Natural killer cell treated with Interleukin-12 subunit alpha and Interleukin-12 subunit beta and Interleukin-15 and Interleukin-18, amount 100 ng/mL, for 72 hours (primary cell): ENCODE results near the gene NUP88. TPM values are rescaled to one million over a fixed set of nuclear protein-coding genes. Genes with fewer than 3 reads are reported as not detected.
"Not testable (repeated sequence)": the region's sequence is repeated elsewhere in the genome, so short reads cannot be mapped to it uniquely, and the experiment has no call there.

ENCODE experiments used
- ATAC-seq, 2 donors: fragments of 150-1000 bp; cut with Tn5 transposase in 1 of 2; sonication (Bioruptor Pico), chemical (Tn5 transposase) in 1 of 2; 2 replicates each; pipeline ENCODE4 v1.10.0; 2021
- DNase-seq: peaks from one replicate; pipeline ENCODE4 v3.0.0; 2022; ENCODE audit warnings: low spot score
- H3K27ac Mint-ChIP-seq, 2 donors: 1 replicate in 1 of 2; 2 replicates in 1 of 2; pipeline ENCODE4 v1.8.0; 2022; ENCODE audit warnings: mixed read lengths in 2 of 2, mild to moderate bottlenecking in 1 of 2, moderate library complexity in 1 of 2
- H3K27me3 Mint-ChIP-seq, 2 donors: 1 replicate in 1 of 2; 2 replicates in 1 of 2; pipeline ENCODE4 v1.8.0; 2022; ENCODE audit warnings: mixed read lengths in 2 of 2
- H3K36me3 Mint-ChIP-seq: one replicate; pipeline ENCODE4 v1.8.0; 2022; ENCODE audit warnings: mixed read lengths
- H3K4me1 Mint-ChIP-seq, 2 donors: 1 replicate in 1 of 2; 2 replicates in 1 of 2; pipeline ENCODE4 v1.8.0; 2022; ENCODE audit warnings: low read depth in 2 of 2, mixed read lengths in 2 of 2, mild to moderate bottlenecking in 1 of 2
- H3K4me3 Mint-ChIP-seq: one replicate; pipeline ENCODE4 v1.8.0; 2022; ENCODE audit warnings: mixed read lengths
- H3K9me3 Mint-ChIP-seq: 2 replicates; pipeline ENCODE4 v1.8.0; 2022; ENCODE audit warnings: mixed read lengths
- total RNA-seq, 2 donors: library from RNA; stranded (reverse); gene quantifications; one replicate each; pipeline ENCODE4 v1.2.3, GENCODE V29; 2022

Gene NUP88
- total RNA-seq, 2 donors from 2014 or later: 82.1 to 118 TPM

DNA sequence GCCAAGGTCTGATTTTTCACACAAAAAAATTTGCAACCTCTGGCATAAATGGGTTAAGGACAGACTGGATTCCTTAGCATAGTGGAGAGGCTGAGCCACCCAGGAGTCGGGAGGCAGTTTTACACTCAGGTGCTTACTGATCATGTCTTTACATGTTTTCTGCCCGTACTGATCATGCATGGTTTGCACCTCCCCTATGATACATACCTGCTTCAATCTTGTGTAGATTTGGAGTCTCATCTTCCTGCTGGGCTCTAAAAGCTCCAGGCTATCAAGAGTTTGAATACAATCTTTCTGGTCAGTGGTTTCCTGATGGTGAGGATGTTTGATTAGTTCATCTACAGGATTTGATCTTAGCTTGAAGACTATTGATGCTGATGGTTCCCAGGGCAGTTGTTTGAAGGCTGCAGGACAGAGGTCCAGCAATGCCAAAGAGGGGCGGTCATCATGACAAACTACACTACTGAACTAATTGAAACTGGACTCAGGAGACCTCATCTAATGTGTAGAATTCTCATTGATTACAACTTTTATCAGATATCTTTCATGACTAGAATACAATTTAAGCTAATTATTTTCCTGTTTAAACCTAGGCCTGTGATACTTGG is 12.6 kb upstream of the NUP88 start:
- H3K27ac Mint-ChIP-seq: no peak overlapping the region

GRCh38 chr17:5431234-5431633 is 11.8 kb upstream of the NUP88 start:
- H3K27ac Mint-ChIP-seq: peak overlapping the region; percentile 10 to 57
- not testable (repeated sequence) for ATAC-seq, DNase-seq, H3K27me3 Mint-ChIP-seq, H3K4me3 Mint-ChIP-seq, H3K9me3 Mint-ChIP-seq
- H3K4me1 Mint-ChIP-seq: peaks cover 11 to 16% of the 10 kb centered on the region in 2 donors
- H3K36me3 Mint-ChIP-seq: peaks cover 30% of the 10 kb centered on the region

More for the DNA sequence above, 12.6 kb upstream of the NUP88 start:
- ATAC-seq (no peak), DNase-seq (no peak)
- Mint-ChIP-seq H3K4me3 (no peak overlapping the region), H3K9me3 (no peaks in the 10 kb centered on the region), H3K27me3 (no peaks in the 10 kb centered on the region), H3K4me1 (peaks cover 14 to 21% of the 10 kb centered on the region in 2 donors), H3K36me3 (peaks cover 32% of the 10 kb centered on the region)

- Mint-ChIP-seq H3K4me3 (no peak overlapping the region), H3K9me3 (no peaks in the 10 kb centered on the region), H3K27ac (peak overlapping the region; percentile 10 to 57), H3K27me3 (no peaks in the 10 kb centered on the region), H3K36me3 (peaks cover 26% of the 10 kb centered on the region), H3K4me1 (peaks cover 11 to 13% of the 10 kb centered on the region in 2 donors)
- DNase-seq (no peak), ATAC-seq (no peak)
Observed at GRCh38 chr17:5430413-5430999, 11.0 kb upstream of the NUP88 start.

DNA sequence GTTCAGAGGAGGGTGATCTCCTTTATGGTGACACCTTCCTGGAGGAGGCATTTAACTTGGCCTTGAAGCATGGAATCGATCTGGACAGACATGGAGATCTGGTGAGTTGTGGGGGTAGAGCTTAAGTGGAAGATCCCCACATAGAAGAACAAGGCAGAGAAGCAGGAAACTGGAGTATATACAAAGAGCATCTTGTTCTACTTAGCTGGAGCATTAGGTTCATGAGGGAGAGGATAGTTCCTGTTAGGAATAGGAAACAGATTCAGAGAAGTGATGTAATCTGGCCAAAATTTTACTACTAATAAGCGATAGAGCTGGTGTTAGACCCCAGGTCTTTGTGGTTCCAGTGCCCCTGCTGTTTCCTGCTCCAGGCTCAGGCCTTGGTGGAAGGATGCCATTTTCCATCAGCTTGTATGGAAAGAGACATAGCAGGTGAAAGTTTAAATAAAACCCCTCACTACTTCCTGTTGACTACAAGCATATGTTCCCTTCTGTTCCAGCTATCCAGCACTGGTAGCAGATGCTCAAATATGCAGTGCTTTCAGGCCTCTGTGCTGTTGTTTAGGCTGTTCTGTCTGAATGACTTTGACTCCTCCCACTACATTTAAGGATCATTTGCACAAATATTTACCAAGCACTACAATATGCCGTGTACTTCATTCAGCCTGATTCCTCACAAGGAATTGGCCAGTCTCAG is 9.9 kb upstream of the NUP88 start:
- peaks cover 26% of the 10 kb centered on the region for H3K36me3 Mint-ChIP-seq
- no peak for ATAC-seq
- H3K27ac Mint-ChIP-seq: peak overlapping the region in 1 of 2 donors; percentile 10

GRCh38 chr17:5425826-5426225 is 6.4 kb upstream of the NUP88 start:
- DNase-seq (no peak), ATAC-seq (no peak)
- no peaks in the 10 kb centered on the region for H3K27me3 Mint-ChIP-seq
- H3K9me3 Mint-ChIP-seq: no peaks in the 10 kb centered on the region
- H3K36me3 Mint-ChIP-seq: peaks cover 23% of the 10 kb centered on the region
- peaks cover 12 to 17% of the 10 kb centered on the region in 2 donors for H3K4me1 Mint-ChIP-seq
- no peak overlapping the region for H3K4me3 Mint-ChIP-seq
- no peak overlapping the region for H3K27ac Mint-ChIP-seq

More for the DNA sequence above, 9.9 kb upstream of the NUP88 start:
- Mint-ChIP-seq H3K4me1 (peaks cover 7 to 8% of the 10 kb centered on the region in 2 donors), H3K9me3 (no peaks in the 10 kb centered on the region), H3K4me3 (no peak overlapping the region), H3K27me3 (no peaks in the 10 kb centered on the region)
- no peak for DNase-seq

GRCh38 chr17:5424909-5425308 is 5.4 kb upstream of the NUP88 start:
- Mint-ChIP-seq H3K4me1 (peaks cover 14 to 19% of the 10 kb centered on the region in 2 donors), H3K36me3 (peaks cover 18% of the 10 kb centered on the region), H3K27ac (no peak overlapping the region), H3K9me3 (no peaks in the 10 kb centered on the region), H3K27me3 (no peaks in the 10 kb centered on the region), H3K4me3 (no peak overlapping the region)
- DNase-seq (no peak), ATAC-seq (no peak)

- Mint-ChIP-seq H3K4me1 (peaks cover 20 to 28% of the 10 kb centered on the region in 2 donors), H3K36me3 (peaks cover 5% of the 10 kb centered on the region), H3K9me3 (no peaks in the 10 kb centered on the region), H3K27ac (no peak overlapping the region), H3K27me3 (no peaks in the 10 kb centered on the region), H3K4me3 (no peak overlapping the region)
- ATAC-seq (no peak), DNase-seq (no peak)
Observed at GRCh38 chr17:5422505-5422904, 3.0 kb upstream of the NUP88 start.

GRCh38 chr17:5419959-5420653 is 644 bp upstream of the NUP88 start, which contains the start of gene RPAIN:
Gene RPAIN (plus strand): TSS chr17:5420182. CDS start chr17:5420211, 29 bp downstream.
- peak within 1 kb of the TSS; percentile 95 for H3K4me3 Mint-ChIP-seq
- peak; percentile 90 for DNase-seq
- peaks cover 20 to 33% of the 10 kb centered on the region in 2 donors for H3K4me1 Mint-ChIP-seq
- H3K27me3 Mint-ChIP-seq: no peaks in the 10 kb centered on the region
- peak; percentile 82 to 83 for ATAC-seq
- peak within 1 kb of the TSS; percentile 94 to 97 for H3K27ac Mint-ChIP-seq
- no peaks in the 10 kb centered on the region for H3K9me3 Mint-ChIP-seq
- peaks cover 11% of the 10 kb centered on the region for H3K36me3 Mint-ChIP-seq

GRCh38 chr17:5418858-5419355 is 555 bp downstream of the NUP88 start:
- peak overlapping the region; percentile 95 for H3K4me3 Mint-ChIP-seq
- H3K36me3 Mint-ChIP-seq: peaks cover 11% of the 10 kb centered on the region
- DNase-seq (peak; percentile 70), ATAC-seq (peak; percentile 32 to 53)
- H3K27me3 Mint-ChIP-seq: no peaks in the 10 kb centered on the region
- no peaks in the 10 kb centered on the region for H3K9me3 Mint-ChIP-seq
- peak overlapping the region; percentile 94 to 97 for H3K27ac Mint-ChIP-seq
- peaks cover 20 to 34% of the 10 kb centered on the region in 2 donors for H3K4me1 Mint-ChIP-seq

- no peaks in the 10 kb centered on the region for H3K9me3 Mint-ChIP-seq
- H3K4me3 Mint-ChIP-seq: peak overlapping the region; percentile 48
- DNase-seq (no peak), ATAC-seq (no peak)
- H3K27me3 Mint-ChIP-seq: no peaks in the 10 kb centered on the region
- H3K27ac Mint-ChIP-seq: peak overlapping the region in 1 of 2 donors; percentile 33
- peaks cover 29% of the 10 kb centered on the region for H3K36me3 Mint-ChIP-seq
- H3K4me1 Mint-ChIP-seq: peaks cover 34 to 53% of the 10 kb centered on the region in 2 donors
Observed at GRCh38 chr17:5416901-5417300, 2.6 kb downstream of the NUP88 start.

GRCh38 chr17:5413682-5414081 is 5.8 kb downstream of the NUP88 start:
- H3K36me3 Mint-ChIP-seq: peaks cover 43% of the 10 kb centered on the region
- ATAC-seq: peak; percentile 61 to 69
- no peaks in the 10 kb centered on the region for H3K27me3 Mint-ChIP-seq
- H3K27ac Mint-ChIP-seq: peak overlapping the region; percentile 8 to 63
- peaks cover 22 to 49% of the 10 kb centered on the region in 2 donors for H3K4me1 Mint-ChIP-seq
- no peak for DNase-seq
- H3K9me3 Mint-ChIP-seq: no peaks in the 10 kb centered on the region
- H3K4me3 Mint-ChIP-seq: no peak overlapping the region

GRCh38 chr17:5410594-5411272 is 8.7 kb downstream of the NUP88 start:
- Mint-ChIP-seq H3K36me3 (peaks cover 37% of the 10 kb centered on the region), H3K4me1 (peaks cover 20 to 39% of the 10 kb centered on the region in 2 donors), H3K9me3 (no peaks in the 10 kb centered on the region), H3K27me3 (no peaks in the 10 kb centered on the region), H3K4me3 (peak overlapping the region; percentile 64), H3K27ac (peak overlapping the region in 1 of 2 donors; percentile 65)
- DNase-seq (no peak), ATAC-seq (peak in 1 of 2 donors; percentile 81)

DNA sequence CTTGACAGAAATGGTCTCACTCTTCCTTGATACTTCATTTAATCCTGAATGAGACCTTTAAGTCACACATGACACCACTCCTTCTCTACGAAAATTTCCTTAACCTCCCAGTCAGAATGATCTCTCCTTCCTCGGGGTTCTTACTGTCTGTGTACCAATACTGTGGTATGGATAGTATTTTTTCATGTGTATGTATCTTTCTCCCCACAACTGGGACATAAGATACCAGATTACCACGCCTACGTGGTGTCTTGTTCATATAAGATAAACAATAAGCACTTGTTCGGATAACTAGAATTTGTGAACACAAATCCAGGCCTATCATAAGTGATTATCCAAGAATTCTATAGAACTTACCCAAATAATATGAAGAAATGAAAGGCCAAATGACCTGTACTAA is 11.3 kb downstream of the NUP88 start:
- no peak overlapping the region for H3K4me3 Mint-ChIP-seq
- DNase-seq: no peak
- H3K9me3 Mint-ChIP-seq: no peaks in the 10 kb centered on the region
- no peak overlapping the region for H3K27ac Mint-ChIP-seq
- H3K36me3 Mint-ChIP-seq: peaks cover 34% of the 10 kb centered on the region
- H3K27me3 Mint-ChIP-seq: no peaks in the 10 kb centered on the region
- ATAC-seq: no peak
- H3K4me1 Mint-ChIP-seq: peaks cover 14 to 31% of the 10 kb centered on the region in 2 donors
